ENCODE results near the gene ZNF41. TPM values are rescaled to one million over a fixed set of nuclear protein-coding genes. Genes with fewer than 3 reads are reported as not detected.

The ZNF41 gene
- total RNA-seq (2016; rRNA removed; fragmentation: Illumina TruSeq; extraction: Trizol): 3.9 and 7.2 TPM in 2 replicates
- total RNA-seq (2016; cell fraction: cytosol; rRNA removed; fragmentation: Illumina TruSeq; extraction: Trizol; ENCODE audit: low read depth): 0.79 and 0.91 TPM in 2 replicates
- 4.5 and 6.4 TPM in 2 replicates for total RNA-seq (2016; cell fraction: insoluble cytoplasmic fraction; rRNA removed; fragmentation: Illumina TruSeq; extraction: Trizol)
- 2.5 and 2.7 TPM in 2 replicates for total RNA-seq (2016; cell fraction: membrane; rRNA removed; fragmentation: Illumina TruSeq; extraction: Trizol)
- total RNA-seq (2016; cell fraction: nucleus; rRNA removed; fragmentation: Illumina TruSeq; extraction: Trizol): 3.9 and 4.7 TPM in 2 replicates
- polyA plus RNA-seq (2011; rRNA removed): 1.9 and 2.3 TPM in 2 replicates
- polyA plus RNA-seq (2011; cell fraction: cytosol; rRNA removed): 1.7 TPM in 2 replicates
- 1.8 and 2.0 TPM in 2 replicates for polyA plus RNA-seq (2011; cell fraction: nucleus; rRNA removed)
- 1.2 and 1.9 TPM in 2 replicates for polyA plus RNA-seq (2012)
- polyA plus RNA-seq (2016; cell fraction: cytosol; fragmentation: Illumina TruSeq; extraction: Trizol; ENCODE audit: low read depth): 0.16 and 0.38 TPM in 2 replicates
- polyA plus RNA-seq (2016; cell fraction: insoluble cytoplasmic fraction; fragmentation: Illumina TruSeq; extraction: Trizol; ENCODE audit: low read depth): 4.1 and 4.4 TPM in 2 replicates
- polyA plus RNA-seq (2016; cell fraction: membrane; fragmentation: Illumina TruSeq; extraction: Trizol; ENCODE audit: low read depth): 0.73 and 1.2 TPM in 2 replicates
- 6.2 and 8.6 TPM in 2 replicates for polyA plus RNA-seq (2016; cell fraction: nucleus; fragmentation: Illumina TruSeq; extraction: Trizol; ENCODE audit: insufficient read depth, low read depth)
- polyA minus RNA-seq (2011; rRNA and poly(A)+ RNA removed; ENCODE audit: low replicate concordance): 3.2 and 13.5 TPM in 2 replicates
- 1.9 and 3.3 TPM in 2 replicates for polyA minus RNA-seq (2011; cell fraction: cytosol; rRNA and poly(A)+ RNA removed)
- polyA minus RNA-seq (2011; cell fraction: nucleus; rRNA and poly(A)+ RNA removed): 4.5 and 5.2 TPM in 2 replicates
- percentile 56 among the genes with signal in this experiment for Bru-seq, nascent RNA
- BruChase-seq, experiment 1, labeled RNA remaining after a 6-hour chase: percentile 52 among the genes with signal in this experiment
- percentile 63 among the genes with signal in this experiment for BruChase-seq, experiment 2, labeled RNA remaining after a 2-hour chase
- long read RNA-seq, experiment 1: 0 reads
- long read RNA-seq, experiment 2, partial matches to known transcripts: 0 of 2 reads
- long read RNA-seq, experiment 2, other reads (novel, unspliced or antisense): 2 of 2 reads

- BruUV-seq (replicated peaks): no TSS peak
- Histone ChIP-seq H3K27ac (ENCODE audit: extremely low read length, insufficient read depth, low read length) (peak within 1 kb of the TSS; percentile 89), H3K4me2 (ENCODE audit: low read depth, low read length) (peak within 1 kb of the TSS; percentile 74), H3K79me2 (ENCODE audit: insufficient read depth, low read length) (peaks cover 21% of the 10 kb centered on the region), H3K9ac (ENCODE audit: insufficient read depth, low read depth, low read length) (peak within 1 kb of the TSS; percentile 77), H3K36me3 (replicated peaks in 1 of 2; ENCODE audit: control insufficient read depth in 1 of 2, insufficient read depth in 2 of 2, low read length in 2 of 2) (no peaks in the 10 kb centered on the region), H2AFZ (ENCODE audit: low read length) (no peak within 1 kb of the TSS), H3K4me1 (ENCODE audit: insufficient read depth, low read length) (no peaks in the 10 kb centered on the region), H3K9me3 (ENCODE audit: low read length) (no peaks in the 10 kb centered on the region), H3K4me3 (replicated peaks in 1 of 3; ENCODE audit: insufficient read depth in 1 of 3, low read depth in 2 of 3, low read length in 3 of 3) (peak within 1 kb of the TSS; percentile 68 to 76 (median 76)), H4K20me1 (ENCODE audit: insufficient read depth, low read length) (no peaks in the 10 kb centered on the region), H3K27me3 (ENCODE audit: control insufficient read depth in 1 of 2, insufficient read depth in 2 of 2, low read length in 2 of 2) (no peaks in the 10 kb centered on the region; a peak in 1 of 5 replicates)
- WGBS (ENCODE audit: low lambda C conversion rate): 2% methylated on average over 9 of the region's 77 CpGs
- peak; percentile 91 for ATAC-seq
- intact Hi-C loops (cut with micrococcal nuclease; ENCODE audit: unreplicated experiment): no loop called here
- POLR2A ChIA-PET: no interaction called here
- peak; percentile 95 for FAIRE-seq
- DNase-seq (ENCODE audit: low spot score): peak; percentile 62
- CTCF ChIA-PET (ENCODE audit: low intra/inter-chr PET ratio, low total read pairs): no interaction called here
- in situ Hi-C loops (cut with HindIII; ENCODE audit: extremely low pct_ligation_motif_present, low pct_unique_long_range_greater_than_20kb): no loop called here
- peak; percentile 70 for TF ChIP-seq NR2C2 (CRISPR knock-in tag; IDR thresholded peaks at IDR 0.05; ENCODE audit: borderline replicate concordance)
- TF ChIP-seq THAP9 (CRISPR knock-in tag; IDR thresholded peaks at IDR 0.05; ENCODE audit: borderline replicate concordance): peak; percentile 65; the same call in 1 of the 2 replicates
- peak; percentile 94 for TF ChIP-seq YY1 (IDR thresholded peaks at IDR 0.05; ENCODE audit: insufficient read depth, insufficient replicate concordance, low read depth, low read length)
- peak; percentile 43 for TF ChIP-seq ASH2L (IDR thresholded peaks at IDR 0.05; ENCODE audit: insufficient read length, low read depth, low read length)
- no peak for TF ChIP-seq KDM4B (CRISPR knock-in tag; IDR thresholded peaks at IDR 0.05)
- peak; percentile 39; the same call in 1 of the 2 replicates for TF ChIP-seq ARID4A (CRISPR knock-in tag; IDR thresholded peaks at IDR 0.05; ENCODE audit: borderline replicate concordance)
- TF ChIP-seq GABPB1 (CRISPR knock-in tag; IDR thresholded peaks at IDR 0.05): peak; percentile 77
- peak; percentile 55 for TF ChIP-seq ZFY (CRISPR knock-in tag; IDR thresholded peaks at IDR 0.05)
- TF ChIP-seq ISX (CRISPR knock-in tag; conservative IDR thresholded peaks at IDR 0.05): no peak
- no peak for TF ChIP-seq REPIN1 (CRISPR knock-in tag; IDR thresholded peaks at IDR 0.05; ENCODE audit: borderline replicate concordance, low read depth)
Observed at GRCh38 chrX:47482512-47483305, at the start of gene ZNF41. Gene ZNF41, minus strand, starts transcription at chrX:47483222. Its CDS starts 15,741 bp downstream, at chrX:47467481.
